WERI-Rb-1 (cell line): Measurements from ENCODE around the gene GSDME.

Experiments used
- DNase-seq: peaks from one replicate; pipeline ENCODE4 v3.0.0-alpha.2; 2020
- H3K27ac ChIP-seq: fragments of 250-450 bp; sonication (Bioruptor Pico); 2 replicates; pipeline ENCODE4 v1.5.1; 2020; ENCODE audit warnings: mild to moderate bottlenecking, moderate library complexity
- H3K27me3 ChIP-seq: fragments of 250-450 bp; sonication (Bioruptor Pico); 2 replicates; pipeline ENCODE4 v1.5.1; 2021; ENCODE audit warnings: mild to moderate bottlenecking, low read depth, moderate library complexity; ENCODE audit not compliant: insufficient read depth, severe bottlenecking
- H3K36me3 ChIP-seq: fragments of 250-450 bp; sonication (Bioruptor Pico); 2 replicates; pipeline ENCODE4 v1.5.1; 2020; ENCODE audit warnings: mild to moderate bottlenecking, moderate library complexity
- H3K4me3 ChIP-seq: 2 replicates; pipeline ENCODE4 v1.5.1; 2011; ENCODE audit warnings: low read depth, mild to moderate bottlenecking, control low read depth, low read length
- H3K9me3 ChIP-seq: fragments of 250-450 bp; sonication (Bioruptor Pico); 2 replicates; pipeline ENCODE4 v1.5.1; 2021; ENCODE audit warnings: mild to moderate bottlenecking, moderate library complexity; ENCODE audit not compliant: severe bottlenecking
- TF ChIP-seq, protein P1 (sequence below): IDR thresholded peaks from 2 replicates; pipeline ENCODE4 v1.5.1; 2011; ENCODE audit warnings: low read depth, mild to moderate bottlenecking, control low read depth, inconsistent platforms, low read length

Gene GSDME

DNA sequence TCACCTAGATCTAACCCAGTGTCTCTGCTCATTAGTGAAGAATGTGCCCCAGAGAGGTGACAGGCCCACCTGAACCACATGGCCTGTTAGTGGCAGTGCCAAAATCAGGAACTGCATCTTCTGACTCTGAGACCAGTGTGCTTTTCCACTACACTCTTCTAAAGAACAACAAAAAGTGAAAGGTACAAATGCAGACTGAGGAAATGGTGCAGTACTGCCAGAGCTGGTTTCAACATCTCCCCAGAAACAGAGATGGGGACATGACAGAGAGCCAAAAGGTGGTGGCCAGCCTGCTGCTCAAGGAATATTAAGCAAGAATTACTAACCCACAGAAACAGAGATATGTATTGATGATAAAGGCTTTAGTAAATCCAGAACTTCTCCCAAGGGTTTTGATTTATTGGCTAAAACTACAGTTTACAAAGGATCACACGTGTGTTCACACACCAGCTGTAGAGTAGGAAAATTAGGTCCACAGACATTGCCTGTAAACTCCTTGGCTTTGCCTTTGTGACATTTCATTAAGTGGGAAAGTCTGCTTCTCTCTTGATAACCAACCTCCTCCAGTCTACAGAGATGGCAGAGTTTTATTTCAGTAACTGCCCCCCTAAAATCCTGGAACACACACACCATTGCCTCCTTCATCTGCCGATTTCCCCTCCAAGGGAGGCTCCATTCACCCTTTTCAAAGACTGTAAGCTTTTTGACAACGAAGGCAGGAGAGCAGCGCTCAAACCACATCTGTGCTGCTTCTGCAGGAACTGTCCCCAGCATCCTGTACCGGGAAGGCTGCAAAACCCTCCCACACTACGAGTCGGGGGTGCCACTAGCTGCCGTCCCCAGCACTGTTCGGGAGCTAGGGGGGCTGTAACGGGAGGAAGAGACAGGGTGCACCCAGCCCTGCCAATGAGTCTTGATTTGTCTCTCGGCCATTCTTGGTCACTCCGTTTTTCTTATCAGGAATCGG, 29.8 kb downstream of the GSDME start:
- H3K27me3 ChIP-seq: no peaks in the 10 kb centered on the region
- H3K27ac ChIP-seq: no peak overlapping the region
- H3K9me3 ChIP-seq: no peaks in the 10 kb centered on the region
- no peaks in the 10 kb centered on the region for H3K36me3 ChIP-seq
- no peak for DNase-seq
- H3K4me3 ChIP-seq: no peak overlapping the region
- TF ChIP-seq, protein P1, sequence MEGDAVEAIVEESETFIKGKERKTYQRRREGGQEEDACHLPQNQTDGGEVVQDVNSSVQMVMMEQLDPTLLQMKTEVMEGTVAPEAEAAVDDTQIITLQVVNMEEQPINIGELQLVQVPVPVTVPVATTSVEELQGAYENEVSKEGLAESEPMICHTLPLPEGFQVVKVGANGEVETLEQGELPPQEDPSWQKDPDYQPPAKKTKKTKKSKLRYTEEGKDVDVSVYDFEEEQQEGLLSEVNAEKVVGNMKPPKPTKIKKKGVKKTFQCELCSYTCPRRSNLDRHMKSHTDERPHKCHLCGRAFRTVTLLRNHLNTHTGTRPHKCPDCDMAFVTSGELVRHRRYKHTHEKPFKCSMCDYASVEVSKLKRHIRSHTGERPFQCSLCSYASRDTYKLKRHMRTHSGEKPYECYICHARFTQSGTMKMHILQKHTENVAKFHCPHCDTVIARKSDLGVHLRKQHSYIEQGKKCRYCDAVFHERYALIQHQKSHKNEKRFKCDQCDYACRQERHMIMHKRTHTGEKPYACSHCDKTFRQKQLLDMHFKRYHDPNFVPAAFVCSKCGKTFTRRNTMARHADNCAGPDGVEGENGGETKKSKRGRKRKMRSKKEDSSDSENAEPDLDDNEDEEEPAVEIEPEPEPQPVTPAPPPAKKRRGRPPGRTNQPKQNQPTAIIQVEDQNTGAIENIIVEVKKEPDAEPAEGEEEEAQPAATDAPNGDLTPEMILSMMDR: no peak

DNA sequence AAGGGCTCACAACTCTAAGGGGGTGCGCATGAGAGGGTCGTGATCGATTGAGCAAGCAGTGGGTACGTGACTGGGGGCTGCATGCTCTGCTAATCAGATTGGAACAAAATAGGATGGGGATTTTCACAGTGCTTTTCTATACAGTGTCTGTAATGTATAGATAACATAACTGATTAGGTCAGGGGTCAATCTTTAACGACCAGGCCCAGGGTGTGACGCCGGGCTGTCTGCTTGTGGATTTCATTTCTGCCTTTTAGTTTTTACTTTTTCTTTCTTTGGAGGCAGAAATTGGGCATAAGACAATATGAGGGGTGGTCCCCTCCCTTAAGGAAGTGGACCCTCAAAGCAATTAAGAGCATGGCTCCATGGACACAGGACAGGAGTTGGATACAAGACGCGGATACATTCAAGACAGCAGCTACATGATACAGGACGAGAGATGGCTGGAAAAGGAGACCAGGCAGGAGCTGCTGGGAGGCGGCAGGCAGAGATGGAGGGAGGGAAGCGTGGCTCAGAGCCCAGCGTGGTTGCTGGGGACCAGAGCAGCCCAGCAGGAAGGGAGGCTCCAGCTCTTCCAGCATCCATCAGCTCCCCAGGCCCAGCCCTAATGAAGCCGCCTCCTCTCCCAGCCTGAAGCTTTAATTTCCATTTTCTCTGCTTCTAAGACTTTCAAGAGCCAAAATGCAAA, 31.6 kb downstream of the GSDME start:
- H3K9me3 ChIP-seq: no peaks in the 10 kb centered on the region
- H3K4me3 ChIP-seq: no peak overlapping the region
- H3K36me3 ChIP-seq: no peaks in the 10 kb centered on the region
- no peaks in the 10 kb centered on the region for H3K27me3 ChIP-seq
- DNase-seq: no peak
- no peak overlapping the region for H3K27ac ChIP-seq
- TF ChIP-seq, protein P1: no peak

DNA sequence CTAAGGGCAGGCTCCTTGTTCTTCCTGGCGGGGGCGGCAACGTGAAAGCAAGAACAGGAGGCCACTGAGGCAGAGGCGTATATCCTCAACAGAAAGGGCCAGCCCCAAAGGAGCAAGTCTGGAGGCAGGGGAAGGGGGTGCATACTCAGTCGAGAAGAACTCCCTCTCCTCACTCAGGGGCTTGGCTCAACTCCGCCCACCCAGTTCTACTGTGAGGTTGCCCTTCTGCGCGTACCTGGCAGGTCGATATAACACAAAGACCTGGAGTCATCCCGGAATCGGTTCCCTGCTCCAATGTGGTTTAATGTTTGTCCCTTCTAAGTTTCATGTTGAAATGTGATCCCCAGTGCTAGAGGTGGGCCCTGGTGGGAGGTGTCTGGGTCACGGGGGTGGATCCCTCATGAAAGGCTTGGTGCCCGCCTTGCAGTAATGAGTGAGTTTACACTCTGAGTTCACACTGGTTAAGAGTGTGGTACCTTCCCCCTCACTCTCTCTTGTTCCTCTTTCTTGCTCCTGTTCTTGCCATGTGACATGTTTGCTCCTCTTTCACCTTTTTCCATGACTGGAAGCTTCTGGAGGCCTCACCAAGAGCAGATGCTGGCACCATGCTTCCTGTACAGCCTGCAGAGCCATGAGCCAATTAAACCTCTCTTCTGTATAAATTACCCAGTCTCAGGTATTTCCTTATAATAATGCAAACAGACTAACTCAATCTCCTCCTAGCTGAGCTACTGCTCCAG, 32.6 kb downstream of the GSDME start:
- no peak for DNase-seq
- Histone ChIP-seq H3K9me3 (no peaks in the 10 kb centered on the region), H3K36me3 (no peaks in the 10 kb centered on the region), H3K27me3 (no peaks in the 10 kb centered on the region), H3K4me3 (no peak overlapping the region), H3K27ac (no peak overlapping the region)
- TF ChIP-seq, protein P1: no peak

DNA sequence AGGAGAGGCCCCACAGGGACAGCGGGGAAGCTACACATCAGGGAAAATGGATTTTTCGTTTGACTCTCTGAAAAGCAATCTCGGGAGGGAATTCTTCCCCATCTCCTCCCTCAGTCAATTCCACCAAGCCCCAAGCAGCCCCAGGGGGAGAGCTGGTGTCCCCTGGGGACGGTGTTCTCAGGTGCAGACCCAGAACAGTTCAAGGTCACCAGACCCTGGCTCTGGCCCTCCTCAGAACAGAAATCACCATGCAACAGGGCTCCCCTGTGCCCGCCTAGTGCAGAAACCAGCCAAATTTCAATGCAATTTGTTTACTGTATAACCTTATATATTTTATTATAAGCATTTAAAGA, 34.1 kb downstream of the GSDME start:
- H3K36me3 ChIP-seq: no peaks in the 10 kb centered on the region
- H3K27me3 ChIP-seq: no peaks in the 10 kb centered on the region
- TF ChIP-seq, protein P1: no peak
- H3K4me3 ChIP-seq: no peak overlapping the region
- no peak overlapping the region for H3K27ac ChIP-seq
- no peaks in the 10 kb centered on the region for H3K9me3 ChIP-seq
- no peak for DNase-seq

DNA sequence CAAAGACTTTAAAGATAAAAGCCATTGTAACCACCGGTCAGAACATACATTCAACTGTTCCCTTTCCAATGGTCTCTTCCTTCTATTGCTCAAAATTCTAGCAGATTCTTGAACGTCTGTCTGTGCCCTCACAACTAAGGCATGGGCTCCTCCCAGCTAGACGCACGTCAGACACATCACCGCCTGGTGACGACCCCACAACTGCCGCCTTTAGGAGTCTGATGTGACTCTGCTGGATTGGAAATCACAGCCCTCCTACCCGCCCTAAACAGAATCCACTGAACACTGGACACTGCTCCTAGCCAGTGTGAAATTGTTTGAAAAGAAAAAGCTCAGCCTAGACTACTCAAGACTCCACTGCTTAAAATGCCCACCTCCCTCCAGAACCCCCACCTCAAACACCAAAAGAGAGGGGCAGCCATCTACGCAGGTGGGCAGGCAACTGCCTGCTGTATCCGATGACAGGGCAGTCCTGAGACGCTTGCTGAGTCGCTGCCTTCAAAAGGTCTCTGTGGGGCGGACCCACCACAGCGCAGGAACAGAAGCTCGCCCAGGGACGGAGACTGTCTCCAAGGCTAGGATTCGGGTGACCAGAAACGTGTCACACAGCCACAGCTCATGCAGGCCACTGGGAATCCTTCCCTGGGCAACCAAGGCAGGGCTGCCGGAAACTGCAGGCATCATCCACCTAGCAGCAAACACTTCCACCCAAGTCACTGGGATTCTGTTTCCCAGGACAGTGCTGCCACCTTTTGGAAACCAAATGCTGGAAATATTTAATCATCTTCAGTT, 34.7 kb downstream of the GSDME start:
- Histone ChIP-seq H3K36me3 (no peaks in the 10 kb centered on the region), H3K27me3 (no peaks in the 10 kb centered on the region), H3K4me3 (no peak overlapping the region), H3K27ac (no peak overlapping the region), H3K9me3 (no peaks in the 10 kb centered on the region)
- DNase-seq: peak; percentile 47
- TF ChIP-seq, protein P1: peak; percentile 59
